Kidney epithelial cell (primary cell): ENCODE results near the gene CREB5. TPM values are rescaled to one million over a fixed set of nuclear protein-coding genes. Genes with fewer than 3 reads are reported as not detected.

Source experiments
- DNase-seq: peaks from one replicate; pipeline ENCODE4 v3.0.0-alpha.2; 2010; ENCODE audit warnings: low read depth
- H3K27me3 ChIP-seq: 2 replicates; pipeline ENCODE4 v1.6.0; 2011; ENCODE audit warnings: low read length; ENCODE audit not compliant: control insufficient read depth, insufficient read depth
- H3K36me3 ChIP-seq: 2 replicates; pipeline ENCODE4 v1.5.1; 2011; ENCODE audit warnings: low read length; ENCODE audit not compliant: control insufficient read depth, insufficient read depth
- H3K4me3 ChIP-seq: 2 replicates; pipeline ENCODE4 v1.5.1; 2011; ENCODE audit warnings: low read depth, mild to moderate bottlenecking, control low read depth, low read length
- total RNA-seq: library from RNA; depleted of rRNA; stranded (reverse); fragments of >200 nt; gene quantifications from 2 replicates; pipeline ENCODE4 v1.2.3, GENCODE V29; 2015
- TF ChIP-seq, protein P1 (sequence below): IDR thresholded peaks from 2 replicates; pipeline ENCODE4 v1.5.1; 2011; ENCODE audit warnings: mild to moderate bottlenecking, moderate library complexity, low read length, control low read depth, inconsistent platforms; ENCODE audit not compliant: insufficient read depth, poor library complexity, severe bottlenecking

Gene CREB5
- total RNA-seq, 1 donor from 2014 or later: 27.9 TPM

DNA sequence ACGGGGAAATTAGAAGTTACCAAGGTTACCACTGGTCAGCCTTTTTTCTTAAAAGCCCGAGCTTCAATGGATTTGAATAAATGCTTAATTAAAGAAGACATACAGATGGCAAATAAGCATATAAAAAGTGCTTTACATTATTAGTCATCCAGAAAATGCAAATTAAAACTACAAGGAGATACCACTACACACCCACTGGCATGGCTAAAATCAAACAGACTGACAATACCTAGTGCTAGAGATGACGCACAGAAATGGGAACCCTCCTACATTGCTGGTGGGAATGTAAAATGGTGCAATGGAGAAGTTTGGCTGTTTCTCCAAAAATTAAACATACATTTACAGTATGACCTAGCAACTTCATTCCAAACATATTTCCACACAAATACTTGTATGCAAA lies 38.3 kb upstream of the CREB5 start:
- no peaks in the 10 kb centered on the region for H3K36me3 ChIP-seq
- no peaks in the 10 kb centered on the region for H3K27me3 ChIP-seq
- no peak overlapping the region for H3K4me3 ChIP-seq
- TF ChIP-seq, protein P1, sequence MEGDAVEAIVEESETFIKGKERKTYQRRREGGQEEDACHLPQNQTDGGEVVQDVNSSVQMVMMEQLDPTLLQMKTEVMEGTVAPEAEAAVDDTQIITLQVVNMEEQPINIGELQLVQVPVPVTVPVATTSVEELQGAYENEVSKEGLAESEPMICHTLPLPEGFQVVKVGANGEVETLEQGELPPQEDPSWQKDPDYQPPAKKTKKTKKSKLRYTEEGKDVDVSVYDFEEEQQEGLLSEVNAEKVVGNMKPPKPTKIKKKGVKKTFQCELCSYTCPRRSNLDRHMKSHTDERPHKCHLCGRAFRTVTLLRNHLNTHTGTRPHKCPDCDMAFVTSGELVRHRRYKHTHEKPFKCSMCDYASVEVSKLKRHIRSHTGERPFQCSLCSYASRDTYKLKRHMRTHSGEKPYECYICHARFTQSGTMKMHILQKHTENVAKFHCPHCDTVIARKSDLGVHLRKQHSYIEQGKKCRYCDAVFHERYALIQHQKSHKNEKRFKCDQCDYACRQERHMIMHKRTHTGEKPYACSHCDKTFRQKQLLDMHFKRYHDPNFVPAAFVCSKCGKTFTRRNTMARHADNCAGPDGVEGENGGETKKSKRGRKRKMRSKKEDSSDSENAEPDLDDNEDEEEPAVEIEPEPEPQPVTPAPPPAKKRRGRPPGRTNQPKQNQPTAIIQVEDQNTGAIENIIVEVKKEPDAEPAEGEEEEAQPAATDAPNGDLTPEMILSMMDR: no peak
- no peak for DNase-seq

DNA sequence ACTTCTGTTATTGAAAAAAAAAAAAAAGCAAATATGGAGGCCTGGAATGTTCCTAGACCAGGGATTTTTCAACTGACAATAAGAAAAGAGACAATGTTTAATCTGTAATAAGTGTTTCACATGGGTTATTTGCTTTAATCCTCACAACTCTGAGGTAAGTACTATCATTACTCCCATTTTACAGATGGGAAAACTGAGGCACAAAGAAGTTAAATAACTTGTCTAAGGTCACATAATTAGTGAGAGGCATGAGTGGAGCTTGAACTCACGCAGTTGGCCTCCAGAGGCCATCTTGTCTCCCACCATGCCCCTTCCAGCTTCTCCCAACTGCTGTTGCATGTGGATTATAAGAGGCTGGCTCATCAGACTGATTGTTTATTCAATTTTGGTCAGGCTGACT lies 36.6 kb upstream of the CREB5 start:
- H3K27me3 ChIP-seq: no peaks in the 10 kb centered on the region
- TF ChIP-seq, protein P1: no peak
- DNase-seq: no peak
- no peaks in the 10 kb centered on the region for H3K36me3 ChIP-seq
- no peak overlapping the region for H3K4me3 ChIP-seq

DNA sequence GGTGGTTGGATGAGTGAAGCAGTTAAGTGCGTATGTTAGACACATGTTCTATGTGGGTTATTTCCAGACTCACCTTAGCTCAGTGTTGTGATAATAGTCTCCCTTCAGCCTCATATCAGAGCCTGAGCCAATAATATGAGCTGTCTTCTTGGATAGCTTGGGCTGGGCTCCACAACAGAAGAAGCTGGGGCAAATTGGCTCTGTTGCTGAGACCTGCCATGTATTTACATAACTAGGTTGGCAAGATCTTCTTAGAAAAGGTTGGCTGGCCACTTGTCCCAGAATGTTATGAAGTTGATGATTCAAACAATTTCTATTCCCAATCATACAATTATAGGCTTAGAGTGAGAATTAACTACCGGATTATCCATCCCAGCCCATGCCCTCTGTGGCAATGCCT lies 35.7 kb upstream of the CREB5 start:
- Histone ChIP-seq H3K4me3 (no peak overlapping the region), H3K36me3 (no peaks in the 10 kb centered on the region), H3K27me3 (no peaks in the 10 kb centered on the region)
- TF ChIP-seq, protein P1: no peak
- no peak for DNase-seq

DNA sequence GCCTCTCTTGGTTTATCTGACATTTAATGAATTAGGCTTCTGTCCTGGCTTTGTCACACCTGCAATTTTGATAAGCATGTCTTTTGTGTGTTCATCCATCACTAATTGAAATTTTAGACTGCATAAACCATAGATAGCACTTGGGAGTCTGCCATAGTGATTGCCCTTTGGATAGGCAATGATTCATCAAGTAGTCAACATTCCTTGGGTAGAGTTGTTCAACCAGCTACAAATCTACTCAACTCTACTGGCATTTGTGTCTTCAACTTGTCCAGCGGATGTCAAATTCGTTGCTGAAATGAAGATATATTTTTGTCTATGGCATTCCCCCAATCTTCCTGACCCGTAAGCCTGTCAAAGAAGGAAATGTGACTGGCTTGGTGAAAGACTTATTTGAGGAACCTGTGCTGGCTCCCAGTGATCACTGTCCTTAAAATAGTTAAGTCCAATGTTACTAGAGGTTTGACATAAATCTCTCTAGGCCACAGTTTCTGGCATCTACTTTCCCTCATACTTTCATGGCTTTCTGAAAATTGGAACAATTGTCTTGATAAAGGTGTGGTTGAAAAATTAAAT lies 33.7 kb upstream of the CREB5 start:
- DNase-seq: no peak
- Histone ChIP-seq H3K4me3 (no peak overlapping the region), H3K36me3 (no peaks in the 10 kb centered on the region), H3K27me3 (no peaks in the 10 kb centered on the region)
- TF ChIP-seq, protein P1: no peak

DNA sequence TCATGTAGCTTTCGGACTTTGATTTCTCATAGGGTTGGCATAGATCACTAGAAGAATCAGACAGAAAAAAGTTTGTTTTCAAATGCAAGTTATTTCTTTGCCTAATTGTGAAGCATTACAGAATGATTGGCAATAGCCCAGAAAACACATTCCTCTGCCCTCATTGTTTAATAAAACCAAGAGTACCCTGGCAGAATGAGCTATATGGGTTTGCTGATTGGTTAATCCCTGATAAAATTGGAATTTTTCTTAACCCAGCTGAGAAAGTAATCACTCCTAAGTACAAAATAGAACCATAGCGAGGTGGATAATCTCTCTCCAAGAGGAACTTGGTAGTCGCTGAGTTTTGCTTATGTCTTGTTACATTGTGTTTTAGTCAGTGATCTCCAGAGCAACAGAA lies 30.9 kb upstream of the CREB5 start:
- Histone ChIP-seq H3K27me3 (peaks cover 2% of the 10 kb centered on the region), H3K36me3 (no peaks in the 10 kb centered on the region), H3K4me3 (no peak overlapping the region)
- TF ChIP-seq, protein P1: no peak
- DNase-seq: no peak

DNA sequence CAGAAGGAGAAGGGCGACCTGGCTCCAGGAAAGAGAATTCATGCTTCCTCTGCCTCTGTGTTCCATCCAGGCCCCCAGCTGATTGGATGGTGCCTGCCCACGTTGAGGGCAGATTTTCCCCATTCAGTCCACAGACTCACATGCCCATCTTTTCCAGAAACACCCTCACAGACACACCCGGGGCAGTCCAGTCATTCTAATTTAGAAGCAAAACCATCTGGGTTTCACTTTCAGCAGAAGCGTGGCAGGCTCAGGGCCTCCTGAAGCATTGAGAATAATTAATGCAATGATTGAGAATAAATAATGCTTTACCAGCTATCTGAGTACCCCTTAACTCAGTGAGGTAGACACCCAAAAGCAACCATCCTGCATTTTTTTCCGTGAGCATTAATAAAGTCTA lies 30.2 kb upstream of the CREB5 start:
- Histone ChIP-seq H3K27me3 (peaks cover 2% of the 10 kb centered on the region), H3K36me3 (no peaks in the 10 kb centered on the region), H3K4me3 (no peak overlapping the region)
- no peak for DNase-seq
- TF ChIP-seq, protein P1: no peak
